PFSK-1 (cell line): ENCODE results near the gene MATN1.

Source experiments
- FOXP2 ChIP-seq: optimal IDR thresholded peaks from 2 replicates; pipeline ENCODE3; 2011; ENCODE audit warnings: borderline replicate concordance, control low read depth, inconsistent platforms; ENCODE audit not compliant: insufficient read depth; ENCODE audit errors: extremely low read length, extremely low read depth
- POLR2AphosphoS5 ChIP-seq: IDR thresholded peaks from 2 replicates; pipeline ENCODE4 v1.6.1; 2012; ENCODE audit warnings: low read depth, mild to moderate bottlenecking, control low read depth, low read length, moderate library complexity
- REST ChIP-seq, 2 experiments: IDR thresholded peaks; 2 replicates each; pipeline versions ENCODE4 v1.6.1 to v1.8.0; 2011 to 2012; ENCODE audit warnings: low read depth in 2 of 2, low read length in 2 of 2, control low read depth in 1 of 2, inconsistent platforms in 1 of 2, mild to moderate bottlenecking in 1 of 2, moderate library complexity in 1 of 2; ENCODE audit not compliant: insufficient read depth in 1 of 2
- SIN3A ChIP-seq: IDR thresholded peaks from 2 replicates; pipeline ENCODE4 v1.6.1; 2012; ENCODE audit warnings: mild to moderate bottlenecking, low read length, moderate library complexity, borderline replicate concordance; ENCODE audit not compliant: insufficient read depth
- TAF1 ChIP-seq: IDR thresholded peaks from 2 replicates; pipeline ENCODE4 v1.6.1; 2012; ENCODE audit warnings: low read length, control low read depth, borderline replicate concordance; ENCODE audit not compliant: insufficient read depth

The MATN1 gene

GRCh38 chr1:30730346-30731108, 7.1 kb upstream of the MATN1 start:
- TF ChIP-seq SIN3A (no peak), FOXP2 (no peak), TAF1 (no peak), POLR2AphosphoS5 (no peak), REST (IDR thresholded peaks at IDR 0.05; ENCODE audit: insufficient read depth in 1 of 2, low read depth in 2 of 2, low read length in 2 of 2) (no peak)

DNA sequence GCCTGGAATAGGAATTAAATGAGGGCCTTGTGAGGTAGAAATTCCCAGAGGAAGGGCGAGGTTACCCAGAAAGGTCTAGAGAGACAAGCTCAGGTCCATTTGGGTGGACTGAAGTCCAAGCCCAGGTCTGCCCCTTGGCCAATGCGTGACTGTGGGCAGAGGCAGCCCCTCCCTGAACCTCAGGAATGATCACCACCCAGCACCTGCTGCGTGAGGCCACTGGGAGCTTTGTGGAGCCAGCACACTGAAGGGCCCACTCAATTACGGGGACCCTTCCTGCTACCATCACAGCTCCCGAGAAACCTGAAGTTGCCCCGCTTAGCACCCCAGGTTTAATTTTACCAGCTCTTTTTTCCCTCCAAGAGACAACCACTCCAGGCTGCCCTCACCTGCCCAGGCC, 6.5 kb upstream of the MATN1 start:
- no peak for TF ChIP-seq FOXP2
- no peak for TF ChIP-seq POLR2AphosphoS5
- no peak for TF ChIP-seq SIN3A
- no peak for TF ChIP-seq TAF1
- TF ChIP-seq REST (IDR thresholded peaks at IDR 0.05; ENCODE audit: insufficient read depth in 1 of 2, low read depth in 2 of 2, low read length in 2 of 2): no peak

DNA sequence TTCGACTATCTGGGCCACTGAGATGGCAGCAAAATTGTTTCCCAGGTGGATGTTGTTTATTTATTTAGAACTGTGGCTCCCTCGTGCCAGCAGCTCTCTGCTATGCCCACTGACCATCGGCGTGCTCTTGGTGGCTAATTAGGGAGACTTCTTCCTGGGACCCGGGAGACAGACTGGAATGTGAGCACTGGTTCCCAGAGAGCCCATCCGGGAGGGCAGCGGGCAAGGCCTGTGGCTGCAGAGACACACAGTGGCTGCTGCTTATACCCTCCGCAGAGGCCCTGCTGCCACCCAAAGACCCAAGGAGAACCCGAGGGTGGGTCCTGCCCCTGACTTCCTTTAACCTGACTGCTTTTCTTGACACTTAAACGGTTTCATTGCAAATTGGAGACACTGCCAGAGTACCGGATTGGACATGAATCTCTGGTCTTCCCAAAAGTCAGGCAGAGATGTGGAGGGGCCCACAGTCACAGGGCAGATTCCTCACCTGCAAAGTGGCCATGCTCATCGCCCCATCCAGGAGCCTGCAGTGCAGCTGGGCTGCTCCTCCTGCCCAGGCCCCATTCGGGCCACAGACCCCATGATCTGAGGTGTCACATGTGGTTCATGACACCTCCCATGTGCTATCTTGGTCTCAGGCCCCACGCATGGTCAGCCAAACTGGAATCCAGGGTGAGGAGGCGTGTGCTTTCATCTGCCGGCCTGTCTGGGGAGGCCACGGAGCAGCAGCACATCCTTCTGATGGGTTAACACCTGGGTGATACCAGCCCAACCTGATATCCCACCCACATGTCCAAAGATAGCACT, 5.7 kb upstream of the MATN1 start:
- TF ChIP-seq FOXP2 (no peak), REST (IDR thresholded peaks at IDR 0.05; ENCODE audit: insufficient read depth in 1 of 2, low read depth in 2 of 2, low read length in 2 of 2) (no peak), SIN3A (no peak), TAF1 (no peak), POLR2AphosphoS5 (no peak)

GRCh38 chr1:30728340-30728739, 5.0 kb upstream of the MATN1 start:
- no peak for TF ChIP-seq REST (IDR thresholded peaks at IDR 0.05; ENCODE audit: insufficient read depth in 1 of 2, low read depth in 2 of 2, low read length in 2 of 2)
- TF ChIP-seq POLR2AphosphoS5: no peak
- no peak for TF ChIP-seq FOXP2
- no peak for TF ChIP-seq SIN3A
- no peak for TF ChIP-seq TAF1
